IgD-negative memory B cell (primary cell): ENCODE results near the gene RSRC1. TPM values are rescaled to one million over a fixed set of nuclear protein-coding genes. Genes with fewer than 3 reads are reported as not detected.
A peak's percentile ranks its signal among the peaks of the same experiment; 100 is the strongest.
"Not testable (repeated sequence)": the region's sequence is repeated elsewhere in the genome, so short reads cannot be mapped to it uniquely, and the experiment has no call there.

ENCODE experiments used
- H3K27ac Mint-ChIP-seq, 3 donors: one replicate each; pipeline ENCODE4 v1.8.0; 2020 to 2022; ENCODE audit warnings: mild to moderate bottlenecking in 3 of 3, mixed read lengths in 3 of 3, moderate library complexity in 1 of 3
- H3K27me3 Mint-ChIP-seq: one replicate; pipeline ENCODE4 v1.8.0; 2021; ENCODE audit warnings: mixed read lengths
- H3K36me3 Mint-ChIP-seq: one replicate; pipeline ENCODE4 v1.8.0; 2020; ENCODE audit warnings: mild to moderate bottlenecking, mixed read lengths
- H3K4me1 Mint-ChIP-seq, 3 donors: one replicate each; pipeline ENCODE4 v1.8.0; 2020 to 2022; ENCODE audit warnings: mixed read lengths in 3 of 3, mild to moderate bottlenecking in 1 of 3
- H3K4me3 Mint-ChIP-seq, 4 donors: one replicate each; pipeline ENCODE4 v1.8.0; 2020 to 2022; ENCODE audit warnings: mild to moderate bottlenecking in 4 of 4, mixed read lengths in 4 of 4, moderate library complexity in 3 of 4
- H3K9me3 Mint-ChIP-seq, 3 donors: one replicate each; pipeline ENCODE4 v1.8.0; 2020 to 2021; ENCODE audit warnings: mixed read lengths in 3 of 3, mild to moderate bottlenecking in 1 of 3
- polyA plus RNA-seq: library from polyadenylated mRNA; unstranded; fragments of 300-500 nt; fragmentation: Illumina TruSeq; gene quantifications from one replicate; pipeline ENCODE4 v1.2.3, GENCODE V29; 2021

The RSRC1 gene, protein sequence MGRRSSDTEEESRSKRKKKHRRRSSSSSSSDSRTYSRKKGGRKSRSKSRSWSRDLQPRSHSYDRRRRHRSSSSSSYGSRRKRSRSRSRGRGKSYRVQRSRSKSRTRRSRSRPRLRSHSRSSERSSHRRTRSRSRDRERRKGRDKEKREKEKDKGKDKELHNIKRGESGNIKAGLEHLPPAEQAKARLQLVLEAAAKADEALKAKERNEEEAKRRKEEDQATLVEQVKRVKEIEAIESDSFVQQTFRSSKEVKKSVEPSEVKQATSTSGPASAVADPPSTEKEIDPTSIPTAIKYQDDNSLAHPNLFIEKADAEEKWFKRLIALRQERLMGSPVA
- 42.3 TPM for polyA plus RNA-seq

DNA sequence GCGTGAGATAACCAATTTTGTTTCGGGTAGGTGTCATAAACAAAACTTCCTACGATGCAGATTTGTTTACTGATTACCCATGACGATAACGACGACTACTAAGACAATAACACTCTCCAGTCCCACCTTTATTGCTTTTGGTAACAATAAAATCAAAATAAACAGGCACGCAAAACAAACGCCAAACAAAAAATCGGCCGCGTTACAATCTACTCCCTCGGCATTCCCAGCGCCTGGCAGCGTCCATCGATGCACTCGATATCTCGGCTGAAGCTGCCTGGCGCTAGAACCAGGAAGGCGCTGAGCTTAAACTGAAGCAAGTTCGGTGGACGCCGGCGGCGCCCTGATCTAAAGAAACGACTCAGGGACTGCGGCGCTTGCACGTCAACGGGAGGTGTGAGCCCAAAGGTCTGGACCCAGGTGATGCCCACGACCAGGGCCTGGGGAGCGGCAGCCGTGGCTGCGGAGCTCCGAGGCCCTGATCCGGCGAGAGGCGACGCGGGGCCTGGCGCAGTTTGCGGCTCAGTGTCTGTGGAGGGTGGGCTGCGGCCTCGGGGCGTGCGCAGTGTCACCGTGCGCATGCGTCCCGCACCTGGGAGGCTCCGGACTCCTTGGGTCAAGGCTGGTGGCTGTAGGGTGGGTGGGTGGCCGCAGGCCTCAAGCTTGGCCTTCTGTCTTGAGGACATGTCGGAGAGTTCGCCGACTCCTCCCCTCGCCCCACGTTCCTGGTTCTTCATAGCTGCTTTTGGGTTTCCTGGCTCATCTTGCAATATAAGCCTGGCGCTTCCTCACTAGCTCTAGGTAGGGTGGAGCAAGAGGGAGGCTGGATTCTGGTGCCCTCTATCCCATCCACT is at the start of gene RSRC1:
TSS of gene RSRC1 (plus strand) at position 286 of the 854 bp plus-strand sequence. CDS start 12,016 bp downstream, outside the sequence.
- H3K27me3 Mint-ChIP-seq, result peaks cover 24% of the 10 kb centered on the region
- H3K4me3 Mint-ChIP-seq, result peak within 1 kb of the TSS; percentile 87 to 100 (median 98)
- peaks cover 17% of the 10 kb centered on the region for H3K36me3 Mint-ChIP-seq
- peaks cover 32 to 46% (median 36%) of the 10 kb centered on the region in 3 donors for H3K4me1 Mint-ChIP-seq
- H3K9me3 Mint-ChIP-seq, result peaks cover 6 to 16% (median 14%) of the 10 kb centered on the region in 3 donors
- peak within 1 kb of the TSS; percentile 94 to 99 (median 97) for H3K27ac Mint-ChIP-seq

DNA sequence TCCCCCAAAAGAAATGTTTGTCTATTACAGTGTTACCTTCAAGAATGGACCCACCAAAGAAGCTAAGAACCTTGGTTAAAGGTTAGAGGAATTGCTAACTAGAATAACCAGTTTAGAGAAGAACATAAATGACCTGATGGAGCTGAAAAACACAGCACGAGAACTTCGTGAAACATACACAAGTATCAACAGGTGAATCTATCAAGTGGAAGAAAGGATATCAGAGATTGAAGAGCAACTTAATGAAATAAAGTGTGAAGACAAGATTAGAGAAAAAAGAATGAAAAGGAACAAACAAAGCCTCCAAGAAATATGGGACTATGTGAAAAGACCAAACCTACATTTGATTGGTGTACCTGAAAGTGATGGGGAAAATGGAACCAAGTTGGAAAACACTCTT is 44.3 kb upstream of the RSRC1 start:
- not testable (repeated sequence) for H3K4me1 Mint-ChIP-seq, H3K27ac Mint-ChIP-seq, H3K4me3 Mint-ChIP-seq, H3K27me3 Mint-ChIP-seq, H3K36me3 Mint-ChIP-seq, H3K9me3 Mint-ChIP-seq

DNA sequence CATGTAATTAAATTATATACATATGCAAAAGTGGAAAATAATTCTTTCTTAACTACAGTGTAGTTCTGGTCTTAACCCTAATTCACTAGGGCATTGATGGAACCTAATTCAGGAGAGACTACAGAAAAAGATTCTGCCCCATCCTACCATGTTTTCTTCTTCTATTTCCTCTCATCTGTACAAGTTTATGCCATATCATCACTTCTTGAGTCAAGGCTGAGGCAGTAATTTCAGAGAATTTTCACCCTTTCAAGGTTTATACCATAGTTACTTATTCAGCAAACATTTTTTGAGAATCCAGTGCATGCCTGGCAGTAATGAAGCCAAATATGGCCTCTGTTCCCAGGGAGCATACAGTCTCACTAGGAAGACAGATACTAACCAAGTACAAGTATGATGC is 37.1 kb upstream of the RSRC1 start:
- no peaks in the 10 kb centered on the region for H3K4me1 Mint-ChIP-seq
- no peaks in the 10 kb centered on the region for H3K9me3 Mint-ChIP-seq
- H3K36me3 Mint-ChIP-seq, result no peaks in the 10 kb centered on the region
- H3K27me3 Mint-ChIP-seq, result peaks cover 8% of the 10 kb centered on the region
- H3K4me3 Mint-ChIP-seq, result no peak overlapping the region
- H3K27ac Mint-ChIP-seq, result no peak overlapping the region

DNA sequence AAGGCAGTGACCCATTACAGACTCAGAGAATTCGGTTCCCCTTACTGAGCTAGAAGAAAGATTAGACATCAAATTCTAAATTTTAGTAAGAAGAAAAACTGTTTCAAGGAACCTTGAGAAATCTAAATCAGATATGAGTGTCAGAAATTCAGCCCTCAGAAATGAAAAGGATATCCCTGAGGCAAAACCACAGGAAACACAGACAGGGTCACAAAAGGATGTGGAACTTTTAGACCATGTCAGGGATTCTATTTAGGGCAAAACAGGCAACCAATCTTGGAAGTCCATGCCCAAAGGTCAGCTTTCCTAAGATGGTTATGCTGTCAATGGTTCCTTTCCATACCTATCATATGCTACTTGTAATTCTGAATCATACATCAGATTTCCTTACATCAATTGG is 35.3 kb upstream of the RSRC1 start:
- Mint-ChIP-seq H3K36me3 (no peaks in the 10 kb centered on the region), H3K27ac (no peak overlapping the region), H3K4me1 (no peaks in the 10 kb centered on the region), H3K4me3 (no peak overlapping the region), H3K9me3 (no peaks in the 10 kb centered on the region), H3K27me3 (peaks cover 8% of the 10 kb centered on the region)

DNA sequence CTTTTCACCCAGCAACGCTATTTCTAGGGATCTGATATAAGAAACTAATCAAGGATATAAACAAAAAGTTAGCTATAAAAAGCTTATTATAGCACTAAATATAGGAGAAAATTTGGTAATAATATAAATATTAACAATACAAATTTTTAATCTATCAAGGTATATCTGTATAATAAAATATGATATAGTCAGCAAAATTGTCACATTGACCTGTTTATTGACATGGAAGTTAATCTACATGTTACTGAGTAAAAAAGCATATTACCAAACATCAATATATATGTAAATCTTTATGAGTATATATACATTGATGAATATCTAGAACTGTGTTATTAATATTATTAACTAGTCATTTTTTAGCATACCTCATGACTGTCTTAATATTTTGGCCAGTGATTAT is 30.3 kb upstream of the RSRC1 start:
- Mint-ChIP-seq H3K4me1 (no peaks in the 10 kb centered on the region), H3K4me3 (no peak overlapping the region), H3K9me3 (no peaks in the 10 kb centered on the region), H3K27me3 (peaks cover 2% of the 10 kb centered on the region), H3K27ac (no peak overlapping the region), H3K36me3 (no peaks in the 10 kb centered on the region)

DNA sequence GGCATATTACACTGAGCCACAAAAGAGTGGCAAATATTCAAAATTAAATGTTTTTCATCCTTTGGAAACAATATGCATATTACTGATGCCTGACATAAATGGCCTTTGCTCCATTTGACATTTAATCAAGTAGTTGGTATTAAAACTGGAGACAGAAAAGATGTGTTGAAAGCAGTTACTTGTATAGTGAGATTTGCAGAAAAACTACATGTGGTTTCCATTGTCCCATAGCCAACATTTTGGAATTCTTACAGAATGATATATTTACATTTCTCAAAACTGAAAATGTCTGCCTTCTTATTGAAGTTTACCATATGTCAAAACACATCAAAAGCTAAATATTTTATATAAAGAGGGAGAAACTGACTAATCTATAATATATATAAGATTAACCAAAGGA is 25.2 kb upstream of the RSRC1 start:
- Mint-ChIP-seq H3K4me3 (no peak overlapping the region), H3K36me3 (no peaks in the 10 kb centered on the region), H3K27ac (no peak overlapping the region), H3K9me3 (no peaks in the 10 kb centered on the region), H3K4me1 (no peaks in the 10 kb centered on the region), H3K27me3 (peaks cover 11% of the 10 kb centered on the region)

DNA sequence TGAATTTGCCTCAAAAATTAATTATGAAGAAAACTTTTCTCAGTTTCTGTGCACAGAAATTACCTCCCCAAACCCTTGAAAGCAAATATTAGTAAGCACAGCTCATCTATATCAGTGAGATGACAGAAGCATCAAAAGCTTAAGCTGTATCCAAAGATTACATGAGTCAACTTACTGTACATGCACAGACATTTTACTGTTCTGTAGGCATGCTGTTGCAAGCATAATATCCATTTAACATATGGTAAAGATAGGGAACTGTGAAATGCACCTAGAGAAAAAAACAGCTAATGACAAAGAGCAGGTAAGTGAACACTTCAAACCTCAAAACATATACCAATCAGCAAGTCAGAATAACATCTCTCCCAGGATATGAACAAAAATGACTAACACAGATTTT is 24.5 kb upstream of the RSRC1 start:
- Mint-ChIP-seq H3K27ac (no peak overlapping the region), H3K27me3 (peaks cover 11% of the 10 kb centered on the region), H3K4me1 (no peaks in the 10 kb centered on the region), H3K9me3 (no peaks in the 10 kb centered on the region), H3K36me3 (no peaks in the 10 kb centered on the region), H3K4me3 (no peak overlapping the region)

DNA sequence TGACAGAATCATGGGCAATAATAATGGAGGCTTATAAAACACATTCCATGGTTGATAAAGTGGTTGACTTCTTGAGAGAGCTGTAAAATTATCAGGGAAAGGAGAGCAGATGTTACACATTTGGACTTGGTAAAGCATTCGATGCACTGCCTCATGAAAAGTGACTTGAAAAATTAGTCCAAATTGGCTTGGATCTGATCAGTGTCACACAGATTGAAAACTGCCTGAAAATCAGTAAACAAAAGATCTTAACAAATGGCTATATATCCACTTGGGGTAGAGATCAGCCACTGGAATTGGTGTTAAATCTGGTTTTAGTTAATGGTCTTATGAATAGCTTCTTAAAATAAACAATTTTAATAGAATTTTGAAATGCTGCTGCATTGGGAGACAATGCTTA is 24.0 kb upstream of the RSRC1 start:
- Mint-ChIP-seq H3K27me3 (peaks cover 16% of the 10 kb centered on the region), H3K27ac (no peak overlapping the region), H3K9me3 (no peaks in the 10 kb centered on the region), H3K4me1 (no peaks in the 10 kb centered on the region), H3K4me3 (no peak overlapping the region), H3K36me3 (no peaks in the 10 kb centered on the region)

DNA sequence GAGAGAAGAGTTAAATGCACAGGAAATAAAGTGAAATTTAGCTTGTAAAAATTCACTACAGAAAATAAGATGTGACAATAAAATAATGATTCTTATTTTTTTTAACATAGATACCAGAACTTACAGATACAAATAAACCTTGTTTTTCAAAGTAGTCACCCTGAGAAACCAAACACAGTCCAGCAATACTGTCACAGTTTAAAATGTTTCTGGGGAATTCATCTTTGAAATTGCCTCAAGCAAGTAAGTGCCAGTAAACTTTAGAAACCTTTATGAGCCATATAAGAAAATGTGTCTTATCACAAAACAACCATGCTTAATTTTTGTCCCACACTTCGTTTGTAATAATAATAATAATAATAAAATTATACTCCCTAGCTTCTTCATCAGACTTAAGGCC is 23.5 kb upstream of the RSRC1 start:
- Mint-ChIP-seq H3K9me3 (no peaks in the 10 kb centered on the region), H3K36me3 (no peaks in the 10 kb centered on the region), H3K27me3 (peaks cover 17% of the 10 kb centered on the region), H3K4me3 (no peak overlapping the region), H3K27ac (no peak overlapping the region), H3K4me1 (no peaks in the 10 kb centered on the region)

DNA sequence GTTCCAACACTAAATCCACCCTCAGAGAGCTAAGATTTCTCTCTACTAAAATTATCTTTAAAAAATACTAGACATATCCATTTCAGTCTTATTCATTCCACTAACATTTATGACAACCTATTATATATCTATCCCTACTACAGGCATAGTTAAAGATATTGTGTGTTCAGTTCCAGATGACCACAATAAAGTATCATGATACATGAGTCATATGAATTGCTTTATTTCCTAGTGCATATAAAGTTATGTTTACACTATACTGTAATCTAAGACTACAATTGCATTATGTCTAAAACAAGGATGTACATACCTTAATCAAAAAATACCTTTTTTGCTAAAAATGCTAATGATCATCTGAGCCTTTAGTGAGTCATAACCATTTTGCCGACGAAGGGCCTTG is 23.1 kb upstream of the RSRC1 start:
- Mint-ChIP-seq H3K36me3 (no peaks in the 10 kb centered on the region), H3K4me1 (no peaks in the 10 kb centered on the region), H3K27me3 (peaks cover 21% of the 10 kb centered on the region), H3K9me3 (peaks cover 0 to 1% (median 0%) of the 10 kb centered on the region in 3 donors), H3K4me3 (no peak overlapping the region), H3K27ac (no peak overlapping the region)

DNA sequence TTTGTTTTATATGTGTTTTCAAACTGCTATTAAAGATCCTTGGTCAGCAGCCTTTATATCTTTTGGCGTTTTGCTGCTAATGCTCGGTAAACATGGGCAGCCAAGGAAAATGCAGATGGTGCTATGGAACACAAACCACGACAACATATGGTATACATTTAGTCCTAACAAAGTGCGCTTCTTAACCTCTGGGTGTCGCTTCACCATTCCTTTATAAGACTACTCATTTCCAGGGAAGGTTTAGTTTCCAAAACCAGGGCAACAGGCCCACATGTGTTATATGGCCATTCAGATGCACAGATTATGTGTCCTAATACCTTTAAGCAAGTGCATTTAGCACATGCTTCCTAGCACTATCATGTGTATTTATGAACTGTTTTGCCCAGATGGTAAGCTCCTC is 18.4 kb upstream of the RSRC1 start:
- Mint-ChIP-seq H3K9me3 (peaks cover 0 to 3% (median 0%) of the 10 kb centered on the region in 3 donors), H3K4me3 (no peak overlapping the region), H3K27ac (no peak overlapping the region), H3K36me3 (no peaks in the 10 kb centered on the region), H3K4me1 (peaks cover 0 to 2% (median 0%) of the 10 kb centered on the region in 3 donors), H3K27me3 (peaks cover 44% of the 10 kb centered on the region)

DNA sequence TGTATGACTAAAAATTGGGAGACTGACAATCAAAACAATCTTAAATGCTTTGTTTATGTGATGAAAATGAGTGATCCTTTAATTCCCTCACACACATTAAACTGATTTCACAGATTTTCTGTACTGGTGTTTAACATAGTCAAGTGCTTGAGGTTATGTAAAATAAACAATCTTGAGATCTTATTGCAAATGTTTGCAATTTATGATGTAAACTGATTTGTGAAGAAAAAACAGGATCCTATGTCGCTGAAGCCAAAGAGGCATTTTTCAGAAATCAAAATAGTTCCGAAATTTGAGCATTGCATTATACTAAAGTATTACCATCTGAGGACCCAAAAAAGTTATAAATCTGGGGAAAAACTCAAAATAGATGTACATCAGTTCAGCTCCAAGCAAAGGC is 16.4 kb upstream of the RSRC1 start:
- H3K9me3 Mint-ChIP-seq, result peaks cover 0 to 4% (median 2%) of the 10 kb centered on the region in 3 donors
- H3K4me3 Mint-ChIP-seq, result peak overlapping the region in 1 of 4 donors; percentile 50
- peaks cover 46% of the 10 kb centered on the region for H3K27me3 Mint-ChIP-seq
- no peaks in the 10 kb centered on the region for H3K36me3 Mint-ChIP-seq
- peak overlapping the region in 1 of 3 donors; percentile 61 for H3K27ac Mint-ChIP-seq
- peaks cover 8 to 11% (median 9%) of the 10 kb centered on the region in 3 donors for H3K4me1 Mint-ChIP-seq

DNA sequence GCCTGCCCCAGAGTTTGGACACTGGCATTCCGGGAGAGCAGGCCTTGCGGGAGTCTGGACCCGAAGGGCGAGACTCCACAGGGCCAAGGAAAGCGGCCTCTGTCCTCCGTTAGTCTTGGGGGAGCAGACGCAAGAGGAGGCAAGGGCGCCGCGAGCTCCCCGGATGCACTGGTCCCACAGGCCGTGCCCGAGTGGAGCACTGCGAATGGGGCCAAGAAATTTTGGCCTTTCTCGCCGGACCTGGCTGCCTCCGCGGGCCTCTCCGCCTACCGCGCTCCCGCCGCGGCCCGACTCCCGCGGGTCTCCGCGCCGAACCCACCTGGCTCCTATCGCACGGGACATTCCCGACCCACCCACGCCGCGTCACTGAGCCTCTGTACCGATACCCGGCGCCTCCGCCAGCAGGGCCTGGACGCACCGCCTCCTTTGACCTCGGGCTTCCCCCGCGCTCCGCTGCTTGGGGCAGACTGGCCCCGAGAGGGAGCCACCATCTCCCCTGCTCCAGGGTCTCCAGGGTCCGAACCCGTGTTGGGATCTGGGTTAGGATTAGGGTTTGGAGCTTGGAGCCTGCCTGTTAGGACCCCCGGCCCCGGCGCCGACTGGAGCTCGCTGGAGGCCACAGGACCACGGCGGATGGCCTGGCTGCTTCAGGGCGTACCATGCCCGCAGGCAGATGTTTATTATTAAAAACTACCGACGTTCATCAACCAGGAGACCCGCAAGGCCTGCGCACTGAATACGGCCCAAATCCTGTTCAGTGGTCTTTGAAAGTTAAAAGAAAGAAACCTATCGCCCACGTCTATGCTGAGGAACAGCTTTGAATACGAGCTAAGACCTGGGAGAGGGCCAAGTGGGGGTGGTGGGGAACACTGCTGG is 15.4 kb upstream of the RSRC1 start:
- peak overlapping the region in 2 of 4 donors; percentile 27 to 50 for H3K4me3 Mint-ChIP-seq
- no peaks in the 10 kb centered on the region for H3K36me3 Mint-ChIP-seq
- peaks cover 0 to 4% (median 2%) of the 10 kb centered on the region in 3 donors for H3K9me3 Mint-ChIP-seq
- H3K4me1 Mint-ChIP-seq, result peaks cover 8 to 11% (median 9%) of the 10 kb centered on the region in 3 donors
- peak overlapping the region; percentile 75 to 96 (median 76) for H3K27ac Mint-ChIP-seq
- peaks cover 50% of the 10 kb centered on the region for H3K27me3 Mint-ChIP-seq

DNA sequence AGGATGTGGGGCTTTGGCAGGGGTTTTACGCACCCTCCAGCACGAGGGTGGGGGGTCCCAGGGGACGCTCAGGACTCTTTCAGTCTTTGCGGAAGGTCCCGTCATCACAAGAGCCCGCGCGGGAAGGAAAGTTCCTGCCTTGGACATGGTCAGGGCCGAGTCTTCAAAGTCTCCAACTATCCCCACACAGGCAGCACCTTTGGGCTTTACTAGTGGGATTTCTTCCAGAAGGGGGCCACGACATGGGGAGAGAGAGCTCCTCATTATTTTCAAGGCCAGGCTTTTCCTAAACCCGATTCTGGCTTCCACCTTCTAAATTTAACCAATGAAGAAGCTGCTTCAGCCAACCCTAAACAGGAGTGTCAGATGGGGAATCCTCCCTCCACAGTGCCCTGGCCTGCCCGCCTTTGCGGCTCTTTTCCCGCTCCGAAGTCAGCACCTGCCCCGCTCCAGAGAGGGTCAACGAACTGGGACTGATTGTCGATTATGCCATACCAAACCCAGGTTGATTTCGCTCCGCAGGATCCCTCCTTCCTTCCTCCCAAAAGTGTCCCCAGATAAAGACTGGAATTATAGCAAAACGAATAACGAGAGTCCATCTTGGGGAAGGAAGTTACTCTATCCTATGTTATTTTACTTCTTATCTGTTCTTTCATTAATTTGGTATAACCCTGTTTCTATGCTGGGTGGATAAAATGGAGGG is 14.6 kb upstream of the RSRC1 start:
- peak overlapping the region in 2 of 4 donors; percentile 60 to 93 for H3K4me3 Mint-ChIP-seq
- H3K4me1 Mint-ChIP-seq, result peaks cover 8 to 11% (median 9%) of the 10 kb centered on the region in 3 donors
- no peaks in the 10 kb centered on the region for H3K36me3 Mint-ChIP-seq
- H3K27me3 Mint-ChIP-seq, result peaks cover 53% of the 10 kb centered on the region
- peaks cover 0 to 4% (median 2%) of the 10 kb centered on the region in 3 donors for H3K9me3 Mint-ChIP-seq
- peak overlapping the region; percentile 75 to 96 (median 76) for H3K27ac Mint-ChIP-seq
